GM18508 (cell line): Measurements from ENCODE around the gene SCN1A.
"Not testable (repeated sequence)": the region's sequence is repeated elsewhere in the genome, so short reads cannot be mapped to it uniquely, and the experiment has no call there.

Experiments
- ATAC-seq: cut with Tn5 transposase; IDR thresholded peaks from one replicate; pipeline ENCODE4 v1.9.1; 2021; ENCODE audit warnings: moderate number of reproducible peaks; ENCODE audit not compliant: insufficient read depth, unreplicated experiment

SCN1A gene

GRCh38 chr2:166127217-166128155, at the start of gene SCN1A:
TSS of gene SCN1A (minus strand) at chr2:166128020. CDS start at chr2:166073621, 54,399 bp downstream.
- ATAC-seq = no peak

DNA sequence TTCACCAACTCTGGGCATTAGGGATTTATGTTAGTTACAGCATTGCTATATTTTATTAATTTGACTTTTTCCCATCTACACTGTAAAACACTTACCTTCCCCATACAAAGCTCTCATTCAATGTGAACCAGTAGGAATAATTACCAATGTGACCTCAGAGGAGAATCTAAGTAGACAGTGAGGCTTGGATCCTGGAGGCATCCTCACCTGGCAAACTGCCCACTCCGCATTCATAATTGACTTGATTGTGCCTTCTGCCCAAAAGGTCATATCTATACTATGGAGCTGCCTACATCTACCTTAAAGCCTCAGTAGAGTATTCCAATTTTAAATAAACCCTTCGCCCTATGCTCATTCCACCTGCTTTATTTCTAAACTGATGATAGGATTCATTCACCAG, 45.4 kb upstream of the SCN1A start:
- ATAC-seq = no peak

DNA sequence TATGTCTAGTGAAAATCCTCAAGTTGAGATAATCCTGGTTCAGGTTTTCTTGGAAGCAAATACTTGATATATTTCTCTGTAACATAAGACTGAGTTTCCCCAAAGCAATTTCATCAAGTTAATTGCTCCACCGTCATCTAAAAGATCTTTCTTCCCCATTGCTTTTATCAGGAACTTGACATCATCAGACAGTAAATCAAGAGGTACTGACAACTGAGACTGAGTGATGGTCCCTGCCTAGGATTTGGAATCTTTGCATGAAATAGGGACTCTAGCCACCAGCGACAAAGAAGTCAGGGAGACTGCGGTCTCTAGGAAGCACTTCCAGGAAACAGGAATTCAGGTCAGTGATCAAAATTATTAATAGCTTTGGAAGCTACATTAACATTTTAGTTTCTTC, 43.4 kb upstream of the SCN1A start:
- no peak for ATAC-seq

DNA sequence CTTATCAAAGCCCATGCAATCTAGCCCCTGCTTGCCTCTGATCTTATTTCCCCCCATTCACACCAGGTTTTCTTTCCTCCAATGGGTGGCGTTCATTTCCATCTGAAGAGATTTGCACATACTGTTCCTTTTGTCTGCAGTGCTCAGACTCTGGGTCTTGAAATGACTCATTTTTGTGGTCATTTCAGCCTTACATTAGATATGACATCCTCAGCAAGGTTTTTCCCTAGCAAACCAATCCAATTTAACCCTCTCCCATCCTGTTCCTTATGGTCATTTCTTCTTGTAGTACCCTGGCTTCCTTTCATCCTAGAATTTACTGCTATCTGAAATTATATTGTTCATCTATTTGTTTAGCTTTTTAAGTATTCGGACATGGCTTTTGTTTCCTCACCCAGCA, 42.5 kb upstream of the SCN1A start:
- ATAC-seq = peak; percentile 49

DNA sequence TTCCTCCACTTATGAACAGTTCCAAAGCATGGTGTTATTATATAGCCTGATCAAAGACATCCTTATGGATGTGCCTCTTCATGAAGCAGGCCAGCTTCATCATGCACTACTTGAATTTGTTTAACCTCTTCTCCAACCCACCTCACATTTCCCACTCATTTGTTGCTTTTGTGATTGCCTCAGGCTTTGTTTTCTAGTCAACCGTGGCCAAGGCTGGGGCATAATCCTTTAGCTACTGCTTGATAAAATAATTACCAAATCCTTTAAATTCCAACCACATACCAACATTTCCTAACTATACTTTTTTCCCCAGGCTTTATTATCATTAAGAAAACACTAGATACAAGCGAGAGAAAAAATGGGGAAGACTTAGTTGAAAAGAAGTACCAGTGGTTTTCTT, 39.6 kb upstream of the SCN1A start:
- no peak for ATAC-seq

- no peak for ATAC-seq
Measured at GRCh38 chr2:166163775-166164174, 36.0 kb upstream of the SCN1A start.

DNA sequence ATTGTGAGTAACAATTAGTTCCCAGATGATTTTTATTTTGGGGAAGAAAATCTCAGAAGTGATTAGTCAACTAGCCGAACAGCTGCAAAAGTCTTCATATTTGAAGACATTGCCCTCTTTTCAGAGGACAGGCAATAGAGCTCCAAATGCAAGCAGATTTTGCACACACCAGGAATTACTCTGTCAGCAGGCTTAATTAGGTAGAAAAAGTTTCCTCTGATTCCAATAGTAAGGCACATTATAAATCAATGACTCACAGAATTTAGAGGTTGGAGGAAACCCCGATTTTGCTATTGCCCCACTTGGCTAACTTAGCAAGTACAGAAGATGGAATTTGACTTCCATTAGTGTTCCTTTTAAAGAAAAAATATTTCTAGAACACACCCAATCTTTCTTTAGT, 30.7 kb upstream of the SCN1A start:
- no peak for ATAC-seq

DNA sequence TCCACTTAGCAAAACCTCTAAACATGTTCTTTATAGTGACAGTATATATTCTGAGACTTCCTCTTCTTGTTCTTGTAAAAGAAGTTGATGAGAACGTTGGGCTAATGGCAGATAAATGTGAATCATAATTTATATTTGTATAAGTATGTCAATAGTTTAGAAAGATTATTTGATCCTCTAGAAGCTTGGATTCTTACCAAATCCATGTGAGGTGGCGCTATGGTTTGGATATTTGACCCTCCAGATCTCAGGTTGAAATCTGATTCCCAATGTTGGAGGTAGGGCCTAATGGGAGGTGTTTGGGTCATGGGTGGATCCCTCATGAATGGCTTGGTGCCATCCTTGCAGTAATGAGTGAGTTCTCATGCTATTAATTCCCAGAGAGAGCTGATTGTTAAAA, 29.8 kb upstream of the SCN1A start:
- ATAC-seq = no peak

DNA sequence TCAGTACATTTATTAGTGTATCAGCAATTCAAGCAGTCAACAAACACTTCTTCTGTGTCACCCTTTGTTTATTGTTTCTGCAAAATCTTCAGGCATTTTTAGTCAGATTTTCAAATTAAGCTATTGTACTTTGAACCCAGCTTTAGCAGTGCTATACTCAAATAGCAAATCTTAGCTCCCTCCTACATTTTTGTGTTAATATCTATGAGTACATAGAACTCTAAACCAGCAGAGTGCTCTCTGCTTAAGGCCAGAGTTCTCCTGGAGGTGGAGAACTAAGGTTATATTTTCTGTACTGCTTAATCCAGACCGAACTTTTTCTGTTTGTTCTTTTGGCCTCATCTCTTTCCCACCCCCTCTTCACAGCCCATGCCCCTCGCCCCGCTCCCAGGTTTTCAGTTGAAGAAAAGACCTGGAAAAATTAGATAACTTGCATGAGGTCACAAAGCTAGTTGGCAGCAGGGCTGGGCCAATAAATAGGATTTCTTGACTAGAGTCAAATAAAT, 29.2 kb upstream of the SCN1A start:
- no peak for ATAC-seq

DNA sequence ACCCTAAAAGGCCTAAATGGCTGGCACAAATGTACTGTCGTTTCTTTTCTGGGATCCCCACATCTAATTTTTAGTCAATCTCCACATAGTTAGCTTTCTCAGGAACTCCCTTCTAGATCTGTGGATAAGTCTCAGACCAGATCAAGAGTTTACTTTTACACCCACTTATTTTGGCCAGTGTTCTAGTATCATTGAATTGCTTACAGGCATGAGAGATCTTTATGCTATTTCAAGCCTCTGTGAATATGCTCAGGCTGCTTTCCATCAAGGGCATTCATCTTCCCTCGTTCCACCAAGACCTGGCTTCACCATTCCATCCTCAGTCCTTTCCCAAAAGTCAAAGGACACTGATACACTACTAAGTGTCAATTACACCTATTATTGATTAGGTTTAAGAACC, 27.8 kb upstream of the SCN1A start:
- ATAC-seq = no peak

GRCh38 chr2:166154685-166155338, 27.0 kb upstream of the SCN1A start:
- ATAC-seq = no peak

- no peak for ATAC-seq
Measured at GRCh38 chr2:166152064-166152463, 24.2 kb upstream of the SCN1A start.

- ATAC-seq = no peak
Measured at GRCh38 chr2:166148500-166149400, 20.9 kb upstream of the SCN1A start.

DNA sequence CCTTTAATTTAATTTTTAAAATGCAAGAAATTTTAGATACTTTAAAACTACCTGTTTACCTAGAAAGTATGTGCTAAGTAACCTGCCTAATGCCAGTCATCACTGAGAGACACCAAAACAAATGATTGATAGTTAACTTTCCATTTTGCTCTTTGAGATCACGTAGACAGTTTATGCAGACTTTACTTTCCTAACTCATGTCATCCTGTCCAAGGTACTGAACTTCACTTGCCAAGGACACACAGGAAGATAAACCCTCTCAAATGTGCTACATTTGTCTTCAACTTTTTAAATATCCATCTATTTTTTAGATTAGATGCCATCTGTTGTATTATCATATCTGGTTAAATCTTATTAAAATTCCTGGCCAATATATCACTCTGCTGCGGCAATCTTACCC, 20.1 kb upstream of the SCN1A start:
- ATAC-seq = no peak

DNA sequence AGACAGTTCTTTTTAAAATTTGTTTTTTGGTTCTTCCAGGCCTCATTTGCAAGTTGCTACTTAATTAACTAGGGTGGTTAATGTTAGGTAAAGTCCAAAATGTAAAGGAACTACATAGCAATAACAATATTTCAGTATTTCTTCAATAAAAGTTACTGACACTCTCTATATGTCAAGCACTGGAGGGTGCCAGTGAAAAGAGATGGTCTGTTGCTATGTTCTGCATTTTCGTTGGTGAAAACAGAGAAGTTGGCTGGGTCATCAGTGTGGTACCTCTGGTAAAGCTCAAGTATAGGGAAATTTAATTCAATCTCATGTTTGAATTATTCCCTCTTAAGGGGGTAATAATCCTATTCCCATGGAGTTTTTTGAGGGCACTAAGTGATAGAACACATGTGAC, 16.3 kb upstream of the SCN1A start:
- no peak for ATAC-seq

GRCh38 chr2:166140932-166141331, 13.1 kb upstream of the SCN1A start:
- ATAC-seq = no peak

DNA sequence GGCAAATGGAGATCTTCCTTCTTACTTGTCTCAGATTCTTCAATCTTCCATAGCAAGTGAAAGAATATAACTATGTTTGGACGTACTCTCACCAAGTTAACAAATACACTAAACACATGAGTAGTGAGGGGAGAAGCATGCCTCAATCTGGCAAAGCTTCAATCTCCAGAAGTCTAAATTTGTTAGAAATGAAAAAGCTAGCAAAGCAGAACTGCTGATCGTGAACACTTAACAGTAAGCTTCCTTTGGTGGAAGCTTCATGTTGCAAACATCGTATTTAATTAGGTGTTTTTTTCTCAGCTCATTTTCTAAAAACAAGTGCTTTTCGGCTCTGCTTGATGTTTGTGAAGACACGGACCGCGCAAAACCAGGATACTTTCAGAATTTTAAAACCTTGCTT, 12.7 kb upstream of the SCN1A start:
- no peak for ATAC-seq

DNA sequence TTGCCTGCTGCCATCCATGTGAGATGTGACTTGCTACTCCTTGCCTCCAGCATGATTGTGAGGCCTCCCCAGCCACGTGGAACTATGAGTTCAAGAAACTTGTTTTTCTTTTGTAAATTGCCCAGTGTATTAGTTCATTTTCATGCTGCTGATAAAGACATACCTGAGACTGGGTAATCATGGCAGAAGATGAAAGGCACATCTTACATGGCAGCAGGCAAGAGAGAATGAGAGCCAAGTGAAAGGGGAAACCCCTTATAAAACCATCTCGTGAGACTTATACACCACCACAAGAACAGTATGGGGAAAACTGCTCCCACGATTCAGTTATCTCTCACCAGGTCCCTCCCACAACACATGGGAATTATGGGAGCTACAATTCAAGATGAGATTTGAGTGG, 11.7 kb upstream of the SCN1A start:
- ATAC-seq = not testable (repeated sequence)

- ATAC-seq = no peak
Measured at GRCh38 chr2:166138667-166139066, 10.8 kb upstream of the SCN1A start.

GRCh38 chr2:166138144-166138543, 10.3 kb upstream of the SCN1A start:
- ATAC-seq = no peak
